Spleen (tissue), 11 donors: ENCODE results near the gene AMBRA1. TPM values are rescaled to one million over a fixed set of nuclear protein-coding genes. Genes with fewer than 3 reads are reported as not detected.
A peak's percentile ranks its signal among the peaks of the same experiment; 100 is the strongest.
"Not testable (repeated sequence)": the region's sequence is repeated elsewhere in the genome, so short reads cannot be mapped to it uniquely, and the experiment has no call there.

Experiments used
- DNase-seq: peaks from one replicate; pipeline ENCODE4 v3.0.0-alpha.2; 2020
- H3K27ac ChIP-seq, 8 donors: fragments of 200-600 bp; sonication (generic) in 7 of 8; 1 replicate in 4 of 8; 2 replicates in 4 of 8; pipeline versions ENCODE4 v1.5.0 to v1.8.0; 2016 to 2021; ENCODE audit warnings: inconsistent platforms in 4 of 8, mild to moderate bottlenecking in 4 of 8, moderate library complexity in 1 of 8
- H3K27me3 ChIP-seq, 7 donors: fragments of 200-600 bp; sonication (generic) in 6 of 7; replicated peaks in 1 of 7; 1 replicate in 4 of 7; 2 replicates in 3 of 7; pipeline versions ENCODE4 v1.5.0 to v1.8.0; 2016 to 2021; ENCODE audit warnings: inconsistent platforms in 3 of 7, mild to moderate bottlenecking in 1 of 7
- H3K36me3 ChIP-seq, 6 donors: fragments of 200-600 bp; sonication (generic) in 5 of 6; 1 replicate in 4 of 6; 2 replicates in 2 of 6; pipeline versions ENCODE4 v1.5.0 to v1.8.0; 2016 to 2021; ENCODE audit warnings: inconsistent platforms in 2 of 6
- H3K4me1 ChIP-seq, 6 donors: fragments of 200-600 bp; sonication (generic) in 5 of 6; 1 replicate in 3 of 6; 2 replicates in 3 of 6; pipeline versions ENCODE4 v1.5.0 to v1.8.0; 2016 to 2021; ENCODE audit warnings: inconsistent platforms in 3 of 6
- H3K4me3 ChIP-seq, 8 donors: fragments of 200-600 bp; sonication (generic) in 7 of 8; 1 replicate in 4 of 8; 2 replicates in 4 of 8; pipeline versions ENCODE4 v1.5.0 to v1.8.0; 2016 to 2021; ENCODE audit warnings: inconsistent platforms in 4 of 8, mild to moderate bottlenecking in 4 of 8, moderate library complexity in 2 of 8
- H3K9me3 ChIP-seq, 8 donors: fragments of 200-600 bp; sonication (generic) in 7 of 8; 1 replicate in 4 of 8; 2 replicates in 4 of 8; pipeline versions ENCODE4 v1.5.0 to v1.8.0; 2016 to 2021; ENCODE audit warnings: inconsistent platforms in 4 of 8
- POLR2A ChIP-seq, 3 donors: fragments of 450-650 bp; IDR thresholded peaks; one replicate each; pipeline ENCODE4 v1.5.1; 2017; ENCODE audit warnings: antibody characterized with exemption in 3 of 3, mild to moderate bottlenecking in 1 of 3
- POLR2AphosphoS5 ChIP-seq, 3 donors: sonication (generic); formaldehyde crosslinking; IDR thresholded peaks; one replicate each; pipeline ENCODE4 v1.5.1; 2017; ENCODE audit warnings: antibody characterized with exemption in 3 of 3
- WGBS, 5 donors: extraction: QIAGEN DNeasy Blood & Tissue Kit in 3 of 5; methylation state at CpG; one replicate each; pipeline versions ENCODE4 v1.1.5 to v1.1.7; 2013 to 2018; 5-methylcytosine and 5-hydroxymethylcytosine counted together
- intact Hi-C: fragments of 100-400 bp; cut with DNase I; formaldehyde crosslinking; loops from one replicate; pipeline ENCODE4 v1.15.0; 2023; ENCODE audit warnings: low total_unique reads
- polyA plus RNA-seq, 3 donors: library from polyadenylated mRNA; stranded (reverse); fragments of 200-250 nt; gene quantifications; one replicate each; pipeline ENCODE4 v1.2.1, GENCODE V29; 2013
- total RNA-seq, 7 donors: library from RNA; depleted of rRNA in 3 of 7; stranded (reverse); fragments of >200 nt in 3 of 7; fragmentation: NEBNext Ultra II Directional in 4 of 7; extraction: Animal tissue kit (Norgen Biotek cat#: 25700) in 4 of 7; gene quantifications; one replicate each; pipeline versions ENCODE4 v1.1.0 to v1.2.1, GENCODE V29; 2016 to 2021
- TF ChIP-seq, protein P1 (sequence below), 11 experiments: fragments of 200-600 bp in 7 of 11; fragments of 450-650 bp in 4 of 11; sonication (generic) in 4 of 11; IDR thresholded peaks in 8 of 11; conservative IDR thresholded peaks in 3 of 11; 1 replicate in 7 of 11; 2 replicates in 4 of 11; pipeline versions ENCODE4 v1.4.0 to v1.8.0; 2016 to 2021; ENCODE audit warnings: antibody characterized with exemption in 11 of 11, inconsistent platforms in 4 of 11, mild to moderate bottlenecking in 1 of 11
- donor health status: healthy with polysubstance abuse.
- donor health status: DM: no; HTN: no; CAD: no; lungs with moderate emphysema.
- donor health status: DM: no; HTN: no; CAD: no.
- donor health status: Bipolar disorder and iron deficiency.
- donor health status: healthy.
- donor health status: DM: no; HTN: no; CAD: no.
- donor health status: DM: yes; HTN: yes; CAD: no.

Gene AMBRA1
- total and polyA plus RNA-seq, 10 donors: 3.6 to 54.6 (median 37.7) TPM

DNA sequence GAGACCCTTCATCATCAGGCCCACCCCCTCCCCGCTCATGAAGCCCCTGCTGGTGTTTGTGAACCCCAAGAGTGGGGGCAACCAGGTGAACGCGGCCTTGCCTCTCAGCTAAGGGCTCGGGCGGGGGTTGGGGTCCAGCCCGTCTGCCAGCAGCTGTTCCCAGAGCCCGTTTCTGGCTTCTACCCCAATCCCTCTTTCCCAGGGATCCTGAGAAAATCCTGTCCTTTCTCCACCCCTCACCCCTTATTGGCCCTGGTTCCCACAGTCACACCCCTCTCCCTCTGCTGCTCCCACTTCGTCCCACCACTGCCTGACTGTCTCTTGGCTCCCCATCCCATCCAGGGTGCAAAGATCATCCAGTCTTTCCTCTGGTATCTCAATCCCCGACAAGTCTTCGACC is 221.7 kb downstream of the AMBRA1 start:
- intact Hi-C loops: no loop called here
- H3K27me3 ChIP-seq: no peaks in the 10 kb centered on the region
- no peak overlapping the region for H3K27ac ChIP-seq
- DNase-seq: no peak
- TF ChIP-seq POLR2AphosphoS5 (IDR thresholded peaks at IDR 0.05): no peak
- TF ChIP-seq, protein P1, sequence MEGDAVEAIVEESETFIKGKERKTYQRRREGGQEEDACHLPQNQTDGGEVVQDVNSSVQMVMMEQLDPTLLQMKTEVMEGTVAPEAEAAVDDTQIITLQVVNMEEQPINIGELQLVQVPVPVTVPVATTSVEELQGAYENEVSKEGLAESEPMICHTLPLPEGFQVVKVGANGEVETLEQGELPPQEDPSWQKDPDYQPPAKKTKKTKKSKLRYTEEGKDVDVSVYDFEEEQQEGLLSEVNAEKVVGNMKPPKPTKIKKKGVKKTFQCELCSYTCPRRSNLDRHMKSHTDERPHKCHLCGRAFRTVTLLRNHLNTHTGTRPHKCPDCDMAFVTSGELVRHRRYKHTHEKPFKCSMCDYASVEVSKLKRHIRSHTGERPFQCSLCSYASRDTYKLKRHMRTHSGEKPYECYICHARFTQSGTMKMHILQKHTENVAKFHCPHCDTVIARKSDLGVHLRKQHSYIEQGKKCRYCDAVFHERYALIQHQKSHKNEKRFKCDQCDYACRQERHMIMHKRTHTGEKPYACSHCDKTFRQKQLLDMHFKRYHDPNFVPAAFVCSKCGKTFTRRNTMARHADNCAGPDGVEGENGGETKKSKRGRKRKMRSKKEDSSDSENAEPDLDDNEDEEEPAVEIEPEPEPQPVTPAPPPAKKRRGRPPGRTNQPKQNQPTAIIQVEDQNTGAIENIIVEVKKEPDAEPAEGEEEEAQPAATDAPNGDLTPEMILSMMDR (IDR thresholded peaks at IDR 0.05 in 8 of 11, conservative IDR thresholded peaks at IDR 0.05 in 3 of 11): no peak
- TF ChIP-seq POLR2A (IDR thresholded peaks at IDR 0.05): no peak
- no peaks in the 10 kb centered on the region for H3K9me3 ChIP-seq
- H3K36me3 ChIP-seq: peaks cover 4 to 98% (median 89%) of the 10 kb centered on the region in 6 donors
- peaks cover 8 to 32% (median 17%) of the 10 kb centered on the region in 6 donors for H3K4me1 ChIP-seq
- H3K4me3 ChIP-seq: no peak overlapping the region
- 82 to 92% (median 89%) methylated on average over 10 of the region's 10 CpGs for WGBS, 5 donors

DNA sequence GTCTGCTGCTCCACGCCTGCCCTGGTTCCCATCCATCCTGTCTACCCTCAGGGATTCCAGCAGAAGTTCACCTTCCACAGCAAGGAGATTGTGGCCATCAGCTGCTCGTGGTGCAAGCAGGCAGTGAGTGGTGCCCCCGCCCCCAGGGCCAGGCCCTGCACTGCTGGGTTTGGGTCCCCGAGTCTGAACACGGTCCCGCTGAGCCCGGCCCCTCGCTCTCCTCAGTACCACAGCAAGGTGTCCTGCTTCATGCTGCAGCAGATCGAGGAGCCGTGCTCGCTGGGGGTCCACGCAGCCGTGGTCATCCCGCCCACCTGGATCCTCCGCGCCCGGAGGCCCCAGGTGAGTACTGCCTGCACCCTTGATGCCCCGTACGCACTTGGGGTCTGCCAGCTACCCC is 222.6 kb downstream of the AMBRA1 start:
- Histone ChIP-seq H3K36me3 (peaks cover under 1 to 98% (median 83%) of the 10 kb centered on the region in 6 donors), H3K4me1 (peaks cover 10 to 41% (median 22%) of the 10 kb centered on the region in 6 donors)
- H3K4me3 ChIP-seq, intact Hi-C loops, H3K27me3 ChIP-seq, H3K27ac ChIP-seq, H3K9me3 ChIP-seq: not testable (repeated sequence)
- WGBS, 5 donors: 91 to 98% (median 96%) methylated on average over 17 to 19 of the region's 19 CpGs
- TF ChIP-seq POLR2AphosphoS5 (IDR thresholded peaks at IDR 0.05): peak in 1 of 3 donors; percentile 53
- peak; percentile 72 for DNase-seq

DNA sequence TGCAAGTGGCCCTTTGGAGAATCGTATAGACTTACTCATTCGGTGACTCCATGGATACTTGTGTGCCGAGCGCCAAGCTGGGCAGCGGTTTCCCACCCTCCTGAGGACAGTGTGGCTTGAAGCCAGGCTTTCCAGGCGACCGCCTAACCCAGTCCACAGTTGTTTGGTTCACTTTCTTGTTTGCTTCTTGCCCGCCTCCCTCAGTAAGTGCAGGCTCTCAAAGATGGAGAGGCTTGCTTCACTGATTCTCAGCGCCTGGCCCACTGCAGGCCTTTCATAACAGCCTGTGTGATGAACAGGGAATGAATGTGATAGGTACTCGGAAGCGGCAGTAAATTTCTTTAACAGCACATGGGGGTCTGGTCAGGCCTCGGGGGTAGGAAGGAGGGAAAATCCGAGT is 223.6 kb downstream of the AMBRA1 start:
- no peak for DNase-seq
- TF ChIP-seq POLR2AphosphoS5 (IDR thresholded peaks at IDR 0.05) (no peak), POLR2A (IDR thresholded peaks at IDR 0.05) (no peak)
- TF ChIP-seq, protein P1 (IDR thresholded peaks at IDR 0.05 in 8 of 11, conservative IDR thresholded peaks at IDR 0.05 in 3 of 11): no peak
- intact Hi-C loops: no loop called here

DNA sequence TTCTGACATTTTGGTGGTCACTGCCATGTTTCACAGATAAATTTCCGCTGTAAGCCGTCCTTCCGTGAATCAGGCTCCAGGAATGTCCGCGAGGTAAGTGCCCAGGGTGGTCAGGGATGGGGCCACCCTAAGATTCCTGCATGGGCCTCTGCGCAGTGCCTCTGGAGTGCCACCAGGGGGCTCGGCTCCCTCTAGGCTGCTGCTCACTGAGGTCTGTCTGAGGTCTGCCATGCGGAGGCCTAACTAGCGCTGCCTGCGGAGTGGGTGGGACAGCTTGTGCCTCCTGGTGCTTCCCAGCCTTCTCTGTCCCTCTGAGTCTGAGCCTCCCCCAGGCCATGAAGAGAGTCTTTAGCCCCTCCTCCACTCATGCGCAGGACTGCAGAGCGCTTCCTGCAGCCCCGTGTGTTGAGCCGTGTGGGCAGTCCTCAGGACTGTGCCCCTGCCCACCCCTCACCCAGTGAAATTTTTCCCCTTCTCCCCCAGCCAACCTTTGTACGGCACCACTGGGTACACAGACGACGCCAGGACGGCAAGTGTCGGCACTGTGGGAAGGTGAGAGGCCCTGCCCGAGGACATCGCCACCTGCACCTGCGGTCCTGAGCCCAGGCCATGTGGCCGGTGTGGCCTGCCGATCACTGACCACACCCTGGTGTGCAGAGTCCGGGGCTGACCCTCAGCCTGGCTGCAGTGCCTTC is 224.2 kb downstream of the AMBRA1 start:
- peak; percentile 88 for DNase-seq
- TF ChIP-seq POLR2AphosphoS5 (IDR thresholded peaks at IDR 0.05): peak in 2 of 3 donors; percentile 54 to 66
- no peak for TF ChIP-seq POLR2A (IDR thresholded peaks at IDR 0.05)
- TF ChIP-seq, protein P1 (IDR thresholded peaks at IDR 0.05 in 8 of 11, conservative IDR thresholded peaks at IDR 0.05 in 3 of 11): peak; percentile 49 to 92 (median 82)
- no peak overlapping the region for H3K4me3 ChIP-seq
- peaks cover 0 to 98% (median 67%) of the 10 kb centered on the region in 6 donors for H3K36me3 ChIP-seq
- H3K9me3 ChIP-seq: no peaks in the 10 kb centered on the region
- H3K27me3 ChIP-seq: no peaks in the 10 kb centered on the region
- H3K27ac ChIP-seq: peak overlapping the region in 2 of 8 donors; percentile 6 to 18
- H3K4me1 ChIP-seq: peaks cover 10 to 57% (median 30%) of the 10 kb centered on the region in 6 donors
- intact Hi-C loops: no loop called here
- 64 to 74% (median 73%) methylated on average over 18 to 25 of the region's 25 CpGs for WGBS, 5 donors

More for the DNA sequence above, 223.6 kb downstream of the AMBRA1 start:
- Histone ChIP-seq H3K9me3 (no peaks in the 10 kb centered on the region), H3K4me3 (no peak overlapping the region), H3K27ac (peak overlapping the region in 1 of 8 donors; percentile 18), H3K27me3 (no peaks in the 10 kb centered on the region), H3K4me1 (peaks cover 10 to 51% (median 27%) of the 10 kb centered on the region in 6 donors), H3K36me3 (peaks cover 0 to 98% (median 73%) of the 10 kb centered on the region in 6 donors)
- WGBS, 5 donors: 89 to 95% (median 91%) methylated on average over 10 to 13 of the region's 13 CpGs
